Gastroesophageal sphincter (tissue), 4 donors: Measurements from ENCODE around the gene KDM1A. TPM values are rescaled to one million over a fixed set of nuclear protein-coding genes. Genes with fewer than 3 reads are reported as not detected.

ENCODE experiments used
- ATAC-seq: fragments of 150-250 bp; one replicate; pipeline ENCODE4 v1.9.1; 2016; ENCODE audit warnings: mild to moderate bottlenecking, moderate library complexity
- H3K27ac ChIP-seq, 4 donors: fragments of 200-600 bp; sonication (generic) in 3 of 4; 1 replicate in 3 of 4; 2 replicates in 1 of 4; pipeline ENCODE4 v1.5.1; 2016 to 2019
- H3K27me3 ChIP-seq: fragments of 200-600 bp; sonication (generic); one replicate; pipeline ENCODE4 v1.5.1; 2019
- H3K36me3 ChIP-seq, 2 donors: fragments of 200-600 bp; sonication (generic); one replicate each; pipeline ENCODE4 v1.5.1; 2019; ENCODE audit warnings: control low read depth in 1 of 2
- H3K4me1 ChIP-seq, 3 donors: fragments of 200-600 bp; sonication (generic); 1 replicate in 2 of 3; 2 replicates in 1 of 3; pipeline ENCODE4 v1.5.1; 2016 to 2019; ENCODE audit warnings: control low read depth in 2 of 3
- H3K4me3 ChIP-seq, 2 donors: fragments of 200-600 bp; sonication (generic); one replicate each; pipeline ENCODE4 v1.5.1; 2019; ENCODE audit warnings: mild to moderate bottlenecking in 1 of 2, moderate library complexity in 1 of 2
- H3K9me3 ChIP-seq, 3 donors: fragments of 200-600 bp; sonication (generic); one replicate each; pipeline ENCODE4 v1.5.1; 2017 to 2019; ENCODE audit warnings: control low read depth in 2 of 3
- CTCF ChIP-seq, 4 experiments: fragments of 200-600 bp in 2 of 4; fragments of 450-650 bp in 2 of 4; sonication (generic) in 1 of 4; IDR thresholded peaks; one replicate each; pipeline ENCODE4 v1.5.1; 2017 to 2019; ENCODE audit warnings: antibody characterized with exemption in 4 of 4, mild to moderate bottlenecking in 2 of 4, moderate library complexity in 2 of 4
- EP300 ChIP-seq: sonication (generic); formaldehyde crosslinking; IDR thresholded peaks from one replicate; pipeline ENCODE4 v1.6.1; 2017; ENCODE audit warnings: antibody characterized with exemption, mild to moderate bottlenecking
- POLR2A ChIP-seq, 2 donors: fragments of 450-650 bp; IDR thresholded peaks; one replicate each; pipeline ENCODE4 v1.6.1; 2017; ENCODE audit warnings: antibody characterized with exemption in 2 of 2, mild to moderate bottlenecking in 2 of 2, moderate library complexity in 1 of 2
- POLR2AphosphoS5 ChIP-seq: sonication (generic); formaldehyde crosslinking; IDR thresholded peaks from one replicate; pipeline ENCODE4 v1.6.1; 2017; ENCODE audit warnings: antibody characterized with exemption
- WGBS, 2 donors: methylation state at CpG; one replicate each; pipeline ENCODE4 v1.1.5; 2018; ENCODE audit warnings: low coverage in 1 of 2; 5-methylcytosine and 5-hydroxymethylcytosine counted together
- small RNA-seq, 4 donors: library from RNA; depleted of rRNA; stranded (forward); fragments of <200 nt; gene quantifications; one replicate each; pipeline ENCODE3, GENCODE V24; 2016
- total RNA-seq, 4 donors: library from RNA; depleted of rRNA; stranded (reverse); fragments of >200 nt; gene quantifications; one replicate each; pipeline ENCODE4 v1.1.0, GENCODE V29; 2016

The KDM1A gene
- total RNA-seq, 4 donors from 2014 or later: 48.9 to 62.4 (median 54.6) TPM

GRCh38 chr1:23126200-23126599 is 106.9 kb downstream of the KDM1A start:
- Histone ChIP-seq H3K36me3 (no peaks in the 10 kb centered on the region), H3K9me3 (no peaks in the 10 kb centered on the region), H3K27ac (no peak overlapping the region), H3K27me3 (no peaks in the 10 kb centered on the region), H3K4me3 (no peak overlapping the region), H3K4me1 (peaks cover 6 to 60% (median 18%) of the 10 kb centered on the region in 3 donors)
- TF ChIP-seq POLR2A (IDR thresholded peaks at IDR 0.05): no peak
- TF ChIP-seq POLR2AphosphoS5: no peak
- TF ChIP-seq EP300: no peak
- no peak for TF ChIP-seq CTCF (IDR thresholded peaks at IDR 0.05)
- ATAC-seq: no peak
- WGBS, 2 donors: 63 to 80% methylated on average over 1 of the region's 1 CpG

GRCh38 chr1:23126801-23127200 is 107.5 kb downstream of the KDM1A start:
- Histone ChIP-seq H3K27me3 (no peaks in the 10 kb centered on the region), H3K4me1 (peaks cover 6 to 54% (median 18%) of the 10 kb centered on the region in 3 donors), H3K9me3 (no peaks in the 10 kb centered on the region), H3K4me3 (no peak overlapping the region), H3K36me3 (no peaks in the 10 kb centered on the region), H3K27ac (no peak overlapping the region)
- WGBS, 2 donors: 47 to 66% methylated on average over 3 of the region's 3 CpGs
- no peak for TF ChIP-seq POLR2A (IDR thresholded peaks at IDR 0.05)
- no peak for ATAC-seq

GRCh38 chr1:23129846-23130245 is 110.6 kb downstream of the KDM1A start:
- no peak for TF ChIP-seq CTCF (IDR thresholded peaks at IDR 0.05)
- no peak for TF ChIP-seq EP300
- no peak for TF ChIP-seq POLR2A (IDR thresholded peaks at IDR 0.05)
- no peak for TF ChIP-seq POLR2AphosphoS5
- Histone ChIP-seq H3K9me3 (no peaks in the 10 kb centered on the region), H3K4me1 (peaks cover 0 to 32% (median 12%) of the 10 kb centered on the region in 3 donors), H3K36me3 (no peaks in the 10 kb centered on the region), H3K27ac (no peak overlapping the region), H3K27me3 (no peaks in the 10 kb centered on the region), H3K4me3 (no peak overlapping the region)
- ATAC-seq: no peak

GRCh38 chr1:23132033-23132432 is 112.8 kb downstream of the KDM1A start:
- no peaks in the 10 kb centered on the region for H3K27me3 ChIP-seq
- H3K4me1 ChIP-seq: peaks cover 0 to 29% (median 2%) of the 10 kb centered on the region in 3 donors
- 57 to 68% methylated on average over 1 of the region's 1 CpG for WGBS, 2 donors
- no peak overlapping the region for H3K4me3 ChIP-seq
- no peak overlapping the region for H3K27ac ChIP-seq
- no peaks in the 10 kb centered on the region for H3K36me3 ChIP-seq
- TF ChIP-seq EP300 (no peak), POLR2A (IDR thresholded peaks at IDR 0.05) (no peak), POLR2AphosphoS5 (no peak), CTCF (IDR thresholded peaks at IDR 0.05) (no peak)
- no peaks in the 10 kb centered on the region for H3K9me3 ChIP-seq
- ATAC-seq: no peak

Small RNAs within 50 kb of the gene (small RNA-seq; reads per million reads assigned to genes)
- gene MIR3115 (0 reads per million in 4 donors), gene MIR4419A (0 reads per million in 4 donors)

Other genes starting within 250 kb of the KDM1A start
- gene LACTBL1, start 46.6 kb upstream of the KDM1A start, total RNA-seq: not detected
- not detected for gene TEX46, start 3.6 kb upstream of the KDM1A start, total RNA-seq
- gene LUZP1, start 149.4 kb downstream of the KDM1A start, total RNA-seq: 10 to 100 TPM; 22.3 to 38.4 (median 30.3) TPM
- under 1 TPM in 1 of 4 donors, not detected in 3; 0.46 TPM for gene HTR1D, start 198.0 kb downstream of the KDM1A start, total RNA-seq